ENCODE data around the gene LSM14A. TPM values are rescaled to one million over a fixed set of nuclear protein-coding genes. Genes with fewer than 3 reads are reported as not detected.
A peak's percentile ranks its signal among the peaks of the same experiment; 100 is the strongest.

Gene LSM14A
- total and polyA plus RNA-seq, 8 donors = 32.0 to 56.8 (median 43.4) TPM

GRCh38 chr19:34145741-34146202, 26.5 kb upstream of the LSM14A start:
- DNase-seq (peak in 1 of 6 donors; percentile 52), FAIRE-seq (no peak), ATAC-seq (peak; percentile 40 to 86 (median 72))
- no peaks in the 10 kb centered on the region for H3K9me3 ChIP-seq
- H3K4me1 ChIP-seq = peaks cover 0 to 7% (median 0%) of the 10 kb centered on the region in 3 donors
- no peaks in the 10 kb centered on the region for H3K27me3 ChIP-seq
- peak; percentile 60 to 69 (median 62) for TF ChIP-seq CTCF (IDR thresholded peaks at IDR 0.05)
- WGBS, 2 donors = 12 to 13% methylated on average over 7 of the region's 7 CpGs
- intact Hi-C loops (cut with DNase I) = loop anchor here in 2 of 3 donors (5.0 to 10.0 kb wide), 2 partner anchors 101 to 103 kb away; no protein-coding TSS in a partner anchor
- H3K27ac ChIP-seq = no peak overlapping the region
- no peaks in the 10 kb centered on the region for H3K36me3 ChIP-seq
- H3K4me3 ChIP-seq = no peak overlapping the region

DNA sequence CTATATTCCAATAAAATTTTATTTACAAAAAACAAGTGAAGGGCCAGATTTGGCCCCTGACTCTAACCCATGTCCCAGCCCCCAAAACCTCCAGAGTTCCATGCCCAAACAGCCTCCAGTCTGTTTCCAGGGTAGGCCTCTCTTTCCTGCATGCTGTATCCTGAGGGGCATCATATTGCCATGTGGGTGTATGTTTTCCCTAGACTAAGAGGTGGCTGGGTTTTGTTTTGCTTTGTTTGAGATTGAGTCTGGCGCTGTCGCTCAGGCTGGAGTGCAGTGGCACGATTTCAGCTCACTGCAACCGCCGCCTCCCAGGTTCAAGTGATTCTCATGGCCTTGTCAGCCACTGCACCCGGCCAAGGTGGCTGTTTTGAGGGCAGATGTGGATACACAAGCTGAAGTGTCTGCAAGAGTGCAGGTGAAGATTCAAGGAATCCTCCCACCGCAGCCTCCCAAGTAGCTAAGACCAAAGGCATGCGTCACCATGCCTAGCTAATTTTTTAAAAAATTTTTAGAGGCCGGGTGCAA, 23.6 kb upstream of the LSM14A start:
- Histone ChIP-seq H3K4me1 (no peaks in the 10 kb centered on the region), H3K27me3 (no peaks in the 10 kb centered on the region), H3K4me3 (no peak overlapping the region), H3K9me3 (no peaks in the 10 kb centered on the region), H3K36me3 (no peaks in the 10 kb centered on the region), H3K27ac (no peak overlapping the region)
- DNase-seq (no peak), ATAC-seq (no peak), FAIRE-seq (no peak)
- TF ChIP-seq CTCF (IDR thresholded peaks at IDR 0.05) = no peak
- 79 to 83% methylated on average over 9 of the region's 9 CpGs for WGBS, 2 donors
- intact Hi-C loops (cut with DNase I) = loop anchor here in 2 of 3 donors (5.0 to 10.0 kb wide), 2 partner anchors 104 to 106 kb away; no protein-coding TSS in a partner anchor

GRCh38 chr19:34149873-34150272, 22.4 kb upstream of the LSM14A start:
- H3K9me3 ChIP-seq = no peaks in the 10 kb centered on the region
- no peaks in the 10 kb centered on the region for H3K27me3 ChIP-seq
- TF ChIP-seq CTCF (IDR thresholded peaks at IDR 0.05) = no peak
- H3K36me3 ChIP-seq = no peaks in the 10 kb centered on the region
- no peak overlapping the region for H3K4me3 ChIP-seq
- WGBS, 2 donors = 67 to 75% methylated on average over 5 of the region's 5 CpGs
- H3K27ac ChIP-seq = no peak overlapping the region
- DNase-seq (no peak), FAIRE-seq (no peak), ATAC-seq (no peak)
- no peaks in the 10 kb centered on the region for H3K4me1 ChIP-seq
- intact Hi-C loops (cut with DNase I) = loop anchor here in 2 of 3 donors (5.0 to 10.0 kb wide), 2 partner anchors 105 to 108 kb away; no protein-coding TSS in a partner anchor

- FAIRE-seq = no peak
- 73 to 79% methylated on average over 4 of the region's 4 CpGs for WGBS, 2 donors
Measured at GRCh38 chr19:34150558-34150957, 21.7 kb upstream of the LSM14A start.

More at GRCh38 chr19:34150558-34150957, 21.7 kb upstream of the LSM14A start:
- Histone ChIP-seq H3K9me3 (no peaks in the 10 kb centered on the region), H3K4me1 (no peaks in the 10 kb centered on the region), H3K4me3 (no peak overlapping the region), H3K27ac (no peak overlapping the region), H3K36me3 (no peaks in the 10 kb centered on the region), H3K27me3 (no peaks in the 10 kb centered on the region)
- ATAC-seq (no peak), DNase-seq (no peak)
- intact Hi-C loops (cut with DNase I) = no loop called here
- no peak for TF ChIP-seq CTCF (IDR thresholded peaks at IDR 0.05)

Measured in pancreas (tissue), 10 donors.